CD4-positive, alpha-beta T cell treated with Interleukin-17A for 4 hours (primary cell): Measurements from ENCODE around the gene CHN2.
A peak's percentile ranks its signal among the peaks of the same experiment; 100 is the strongest.

Source experiments
- DNase-seq: peaks from one replicate; pipeline ENCODE4 v3.0.0-alpha.2; 2020; ENCODE audit warnings: mixed read lengths

CHN2 gene

GRCh38 chr7:29370531-29371314, 176.1 kb downstream of the CHN2 start:
- no peak for DNase-seq

DNA sequence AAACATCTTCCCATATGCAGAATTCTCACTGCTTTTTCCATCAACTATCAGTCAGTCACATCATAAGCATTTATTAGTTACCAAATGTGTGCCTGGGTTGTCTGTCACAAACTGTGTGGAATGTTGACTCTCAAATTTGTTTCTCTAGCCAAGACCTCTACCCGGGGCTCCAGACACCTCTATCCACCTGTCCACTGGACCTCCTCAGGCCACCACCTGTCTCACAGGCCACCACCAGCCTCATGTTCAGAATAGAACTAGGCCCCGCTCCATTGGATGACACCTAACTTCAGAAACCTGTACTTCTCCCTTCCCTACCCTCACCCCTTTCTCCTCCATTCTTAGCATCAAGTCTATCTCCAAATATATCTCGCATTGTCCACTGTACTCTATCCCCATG, 176.9 kb downstream of the CHN2 start:
- no peak for DNase-seq

DNA sequence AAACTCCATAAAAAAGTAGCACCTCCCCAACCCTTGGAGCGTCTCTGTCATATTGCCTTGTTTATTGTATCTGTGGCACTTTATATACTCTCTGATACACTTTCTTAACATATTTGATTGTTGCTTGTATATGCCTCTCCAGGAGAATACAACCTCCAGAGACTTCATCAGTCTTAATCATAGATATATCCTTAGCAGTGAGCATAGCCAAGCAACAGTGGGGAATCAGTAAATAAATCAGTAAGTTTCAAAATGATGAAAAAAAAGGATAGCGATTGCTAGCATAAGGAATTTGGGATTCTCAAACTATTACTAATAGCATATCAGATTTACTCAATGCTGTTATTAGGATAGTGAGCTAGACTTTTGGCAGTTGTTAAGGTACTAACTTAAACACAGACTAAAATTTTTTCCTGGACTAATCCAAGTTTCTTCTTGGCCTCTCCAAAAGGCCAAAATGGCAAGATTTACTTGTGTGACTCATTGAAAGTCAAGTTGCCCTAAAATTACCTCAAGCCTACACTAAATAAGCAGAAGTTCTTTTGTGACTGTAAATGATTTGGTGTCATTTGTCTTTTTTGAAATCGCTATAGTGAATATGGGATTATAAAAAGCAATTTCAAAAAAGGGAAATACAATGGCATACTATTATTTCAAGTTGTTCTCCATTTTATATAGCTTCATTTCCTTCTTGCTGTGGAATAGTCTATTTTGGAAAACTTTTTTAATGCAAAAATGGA, 177.9 kb downstream of the CHN2 start:
- DNase-seq, result no peak

DNA sequence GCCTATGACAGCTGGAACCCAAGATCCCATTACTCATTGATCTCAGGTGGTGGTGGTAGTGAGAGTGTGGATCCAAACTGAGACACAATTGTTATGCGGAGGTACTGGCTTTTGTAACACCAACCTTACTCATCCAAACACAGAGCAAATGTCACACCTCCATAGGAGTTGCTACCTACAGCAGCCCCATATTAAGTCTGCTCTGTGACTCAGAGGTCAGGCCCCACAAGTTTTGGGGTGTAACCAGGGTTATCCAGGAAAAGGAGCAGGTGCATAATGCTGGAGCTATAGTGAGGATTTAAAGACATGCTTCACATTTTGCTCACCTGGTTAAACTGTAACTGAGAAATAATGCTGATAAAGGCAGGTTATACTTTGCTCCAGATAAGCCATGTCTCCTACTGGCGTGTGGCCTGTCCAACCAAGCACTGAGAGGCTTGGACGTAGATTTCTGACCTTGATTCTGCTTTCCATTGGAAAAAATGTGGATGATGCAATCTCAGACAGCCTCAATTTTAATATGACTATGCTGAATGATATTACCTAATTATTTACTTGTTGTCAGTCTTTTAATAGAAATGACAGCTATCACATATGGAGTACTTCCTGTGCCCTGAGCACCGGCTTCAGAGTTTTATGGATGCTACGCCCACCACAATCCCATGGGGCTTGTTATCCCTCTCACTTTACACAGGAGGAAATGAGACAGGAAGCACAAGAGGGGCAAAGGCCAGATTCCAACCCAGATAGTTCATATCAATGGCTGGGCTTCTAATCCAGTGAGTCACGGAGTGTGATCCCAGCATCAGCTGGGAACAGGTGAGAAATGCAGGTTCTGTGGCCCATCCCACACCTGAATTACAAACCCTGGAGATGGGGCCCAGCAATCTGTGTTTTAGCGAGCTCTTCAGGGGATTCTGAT, 181.3 kb downstream of the CHN2 start:
- no peak for DNase-seq

GRCh38 chr7:29377718-29378117, 183.1 kb downstream of the CHN2 start:
- DNase-seq, result no peak

- DNase-seq, result no peak
Measured at GRCh38 chr7:29379551-29379950, 185.0 kb downstream of the CHN2 start.

DNA sequence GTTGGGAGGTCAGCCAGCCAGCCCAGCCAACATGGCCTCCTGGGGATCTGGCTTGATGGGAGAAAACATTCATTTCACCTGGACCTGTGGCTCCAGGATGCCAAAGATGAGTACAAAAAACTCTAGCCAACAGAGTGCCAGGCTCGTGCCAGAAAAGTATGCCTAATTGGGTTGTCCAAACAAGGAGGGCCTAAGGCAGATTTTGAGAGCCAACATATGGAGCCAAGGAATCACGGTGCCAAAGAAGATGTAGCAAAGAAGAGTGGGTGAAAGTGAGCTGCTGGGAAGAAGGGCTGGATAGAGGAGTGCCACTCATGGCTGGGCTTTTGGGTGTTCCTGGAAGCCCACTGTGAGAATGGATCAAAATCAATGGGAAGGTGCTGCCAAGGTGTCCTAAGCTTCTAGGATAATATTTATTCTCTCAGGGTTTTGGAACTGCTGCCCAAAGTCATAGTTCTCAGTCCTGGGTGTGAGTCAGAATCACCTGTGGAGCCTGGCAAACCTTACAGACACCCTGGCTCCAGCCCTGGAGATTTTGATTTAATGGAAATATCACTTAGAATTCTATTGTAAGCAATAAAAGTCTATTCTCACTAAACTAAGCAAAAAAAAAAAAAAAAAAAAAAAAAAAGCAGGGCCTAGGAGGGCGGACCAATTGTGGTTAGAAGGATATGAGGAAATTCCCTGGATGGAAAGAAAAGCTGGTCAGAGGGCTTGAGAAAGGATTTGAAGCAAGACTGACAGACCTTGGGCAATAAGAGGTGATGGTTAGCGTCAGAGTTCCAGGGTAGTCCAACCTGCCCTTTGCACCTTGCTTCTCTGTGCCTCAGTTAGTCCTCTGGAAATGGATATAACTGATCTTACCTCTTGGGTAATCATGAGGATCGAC, 186.9 kb downstream of the CHN2 start:
- no peak for DNase-seq

- no peak for DNase-seq
Measured at GRCh38 chr7:29384277-29384676, 189.7 kb downstream of the CHN2 start.

DNA sequence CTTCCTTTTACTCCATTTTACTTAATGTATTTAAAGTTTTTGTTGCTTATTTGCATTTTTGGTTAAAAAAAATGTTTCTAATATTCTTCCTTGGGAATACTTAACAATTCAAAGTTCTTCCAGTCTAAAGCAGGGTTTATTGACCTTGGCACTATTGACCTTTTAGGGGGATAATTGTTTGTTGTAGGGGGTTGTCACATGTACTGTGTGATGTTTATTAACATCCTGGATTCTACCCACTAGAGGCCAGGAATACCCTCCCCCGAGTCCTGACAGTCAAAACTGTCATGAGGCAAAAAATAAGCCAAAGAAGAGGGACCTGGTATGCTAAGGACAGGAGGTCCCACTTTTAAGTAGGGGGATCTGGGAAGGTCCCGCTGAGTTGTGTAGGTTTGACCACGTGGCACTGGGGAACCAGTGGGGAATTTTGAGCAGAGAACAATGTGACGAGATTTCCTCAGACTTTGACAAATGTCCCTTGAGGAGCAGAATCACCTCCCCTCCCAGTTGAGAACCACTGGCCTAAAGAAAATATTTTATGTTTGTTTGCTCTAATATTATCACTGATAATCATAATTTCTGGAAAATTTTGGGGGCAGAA, 190.7 kb downstream of the CHN2 start:
- no peak for DNase-seq

GRCh38 chr7:29386196-29386765, 191.7 kb downstream of the CHN2 start:
- DNase-seq, result no peak

DNA sequence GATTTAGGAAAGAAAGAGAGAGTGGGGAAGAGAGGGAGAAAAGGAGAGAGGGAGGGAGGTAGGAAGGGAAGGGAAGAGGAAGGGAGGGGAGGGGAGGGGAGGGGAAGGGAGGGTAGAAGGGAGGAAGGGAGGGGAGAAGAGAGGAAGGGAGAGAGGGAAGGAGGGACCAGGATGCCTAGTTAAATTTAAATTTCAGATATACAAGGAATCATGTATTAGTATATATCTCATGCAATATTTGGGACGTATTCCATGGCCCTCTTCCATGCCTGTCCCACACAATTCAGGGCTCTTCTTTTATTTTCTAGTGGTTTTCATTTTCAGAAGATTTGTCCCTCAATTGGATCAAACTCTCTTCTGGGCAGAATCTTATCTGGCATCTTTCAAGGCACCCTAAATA, 196.7 kb downstream of the CHN2 start:
- no peak for DNase-seq

GRCh38 chr7:29394321-29394720, 199.7 kb downstream of the CHN2 start:
- no peak for DNase-seq

GRCh38 chr7:29396563-29396962, 202.0 kb downstream of the CHN2 start:
- no peak for DNase-seq

DNA sequence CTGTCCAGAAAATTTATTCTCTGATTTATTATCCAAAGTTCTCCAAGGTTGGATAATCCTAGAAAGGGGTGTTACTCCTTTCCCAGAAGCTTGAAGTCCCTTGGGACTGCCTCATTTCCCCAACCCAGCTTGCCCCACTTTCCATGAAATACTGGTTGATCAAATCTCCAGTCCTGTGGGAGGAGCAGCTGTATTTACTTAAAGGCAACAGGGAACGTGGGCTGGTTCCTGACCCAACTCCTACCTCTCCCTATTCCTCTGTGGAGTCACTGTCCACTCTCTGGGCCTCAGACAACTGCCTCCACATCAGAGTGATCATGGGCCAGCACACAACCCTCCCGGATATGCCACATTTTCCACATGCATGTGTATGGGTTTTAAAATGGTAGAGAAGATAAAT, 202.8 kb downstream of the CHN2 start:
- DNase-seq, result no peak

DNA sequence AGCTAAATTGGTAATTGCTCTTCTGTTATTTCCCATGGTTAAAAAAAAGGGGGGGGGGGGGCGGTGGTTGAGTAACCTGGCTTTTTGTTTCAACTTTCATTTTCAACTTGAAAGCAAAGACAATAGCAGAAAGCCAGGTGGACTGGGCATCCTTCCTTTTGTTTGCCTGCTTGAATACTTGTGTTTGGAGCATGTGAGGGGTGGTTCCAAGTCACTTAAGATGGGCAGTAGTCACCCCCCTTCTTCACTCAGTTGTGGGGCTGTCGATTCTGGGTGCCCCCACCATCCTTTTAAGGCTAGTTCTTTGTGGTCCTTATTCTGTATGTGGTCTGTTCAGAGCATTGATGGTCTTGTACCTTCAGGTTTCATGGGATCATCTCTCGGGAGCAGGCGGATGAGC, 203.4 kb downstream of the CHN2 start:
- DNase-seq, result no peak

DNA sequence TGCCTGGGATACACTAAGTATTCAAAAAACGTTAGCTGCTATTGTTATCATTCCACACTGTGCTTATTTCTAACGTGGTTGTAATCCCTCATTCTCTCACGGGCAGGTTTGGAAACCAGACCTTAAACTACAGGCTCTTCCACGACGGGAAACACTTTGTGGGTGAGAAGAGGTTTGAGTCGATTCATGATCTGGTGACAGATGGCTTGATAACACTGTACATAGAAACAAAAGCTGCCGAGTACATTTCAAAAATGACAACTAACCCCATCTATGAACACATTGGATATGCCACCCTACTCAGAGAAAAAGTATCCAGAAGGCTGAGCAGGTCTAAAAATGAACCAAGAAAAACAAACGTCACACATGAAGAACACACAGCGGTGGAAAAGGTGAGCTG, 205.9 kb downstream of the CHN2 start:
- DNase-seq, result no peak

GRCh38 chr7:29401769-29402168, 207.2 kb downstream of the CHN2 start:
- no peak for DNase-seq

DNA sequence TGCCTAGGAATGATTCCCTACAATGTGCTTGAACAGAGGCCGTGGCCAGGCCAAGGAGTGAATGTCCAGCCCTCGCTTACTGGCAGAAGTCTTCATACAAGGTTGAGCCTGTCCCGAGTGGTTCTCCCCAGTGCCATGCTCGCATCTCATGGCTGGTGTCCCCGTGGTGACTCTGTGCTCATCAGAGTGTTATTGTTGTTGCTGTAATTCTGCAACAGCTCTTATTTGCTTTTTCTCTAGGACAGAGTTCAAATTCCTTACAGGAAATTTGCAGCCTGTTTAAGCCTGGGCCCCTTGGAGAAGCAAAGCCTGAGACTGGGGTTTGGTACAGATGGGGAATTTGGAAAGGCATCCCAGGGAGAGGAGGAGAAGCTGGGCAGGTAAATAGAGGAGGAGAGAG, 211.3 kb downstream of the CHN2 start:
- DNase-seq, result no peak

DNA sequence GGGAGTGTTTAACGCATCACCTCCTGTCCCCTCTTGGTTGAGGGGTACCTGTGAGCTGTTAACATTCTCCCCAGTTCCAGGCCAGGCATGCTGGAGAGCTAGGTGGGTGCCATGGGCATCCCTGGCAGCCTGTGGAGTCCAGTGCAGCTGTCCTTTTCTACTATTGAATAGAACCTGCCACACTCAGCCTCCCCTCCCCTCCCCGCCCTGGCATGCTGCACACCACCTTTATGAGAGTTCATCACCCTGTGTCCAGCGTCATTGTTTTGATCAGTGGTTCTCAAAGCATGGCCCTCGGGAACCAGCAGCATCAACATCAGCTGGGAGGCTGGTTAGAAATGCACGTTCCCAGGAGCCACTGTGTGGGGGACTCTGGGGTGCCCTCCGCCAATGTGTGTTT, 211.8 kb downstream of the CHN2 start:
- DNase-seq, result no peak

DNA sequence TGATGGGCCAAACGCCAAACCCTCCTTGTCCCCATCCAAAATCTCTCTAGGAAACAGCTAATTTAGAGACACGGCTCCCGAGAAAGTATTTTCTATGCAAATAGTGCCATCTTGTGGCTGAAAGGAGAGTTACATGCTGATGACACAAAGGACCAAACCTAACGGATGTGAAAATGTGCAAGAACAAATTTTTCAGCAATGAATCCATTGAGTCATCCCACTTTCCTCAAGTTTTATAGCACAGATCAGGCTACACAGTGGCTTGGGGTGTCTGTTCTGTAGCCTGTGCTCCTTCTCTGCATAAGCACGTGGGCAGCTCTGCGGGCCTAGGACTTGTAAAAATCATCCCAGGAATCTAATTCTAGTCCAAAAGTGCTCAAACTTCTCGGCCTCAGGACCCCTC, 214.3 kb downstream of the CHN2 start:
- DNase-seq, result peak; percentile 59

- DNase-seq, result no peak
Measured at GRCh38 chr7:29410996-29411395, 216.4 kb downstream of the CHN2 start.

- no peak for DNase-seq
Measured at GRCh38 chr7:29412912-29413311, 218.3 kb downstream of the CHN2 start.
